Effector CD8-positive, alpha-beta T cell (primary cell): ENCODE data around the gene DEK.
"Not testable (repeated sequence)": the region's sequence is repeated elsewhere in the genome, so short reads cannot be mapped to it uniquely, and the experiment has no call there.

Experiments
- DNase-seq: peaks from one replicate; lab custom pipeline; 2025; lab: John Stamatoyannopoulos, UW

Gene DEK

DNA sequence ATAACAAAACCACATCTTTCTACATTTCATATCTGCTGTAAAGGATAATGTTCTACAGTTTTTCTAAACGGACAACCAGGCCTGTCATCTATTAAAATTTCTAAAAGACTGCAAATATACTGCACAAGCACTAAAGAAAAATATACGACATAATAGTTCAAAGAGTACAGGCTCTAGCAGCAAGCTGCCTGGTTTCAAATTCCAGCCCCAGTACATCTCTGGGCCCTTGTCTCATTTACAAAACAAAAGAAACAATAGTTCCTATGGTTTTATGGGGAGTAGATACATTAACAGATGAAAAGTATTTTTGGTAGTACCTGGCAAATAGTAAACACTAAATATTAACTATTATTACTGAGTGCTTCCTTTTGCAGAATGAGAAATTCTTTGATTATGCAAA lies 24.1 kb downstream of the DEK start:
- no peak for DNase-seq

DNA sequence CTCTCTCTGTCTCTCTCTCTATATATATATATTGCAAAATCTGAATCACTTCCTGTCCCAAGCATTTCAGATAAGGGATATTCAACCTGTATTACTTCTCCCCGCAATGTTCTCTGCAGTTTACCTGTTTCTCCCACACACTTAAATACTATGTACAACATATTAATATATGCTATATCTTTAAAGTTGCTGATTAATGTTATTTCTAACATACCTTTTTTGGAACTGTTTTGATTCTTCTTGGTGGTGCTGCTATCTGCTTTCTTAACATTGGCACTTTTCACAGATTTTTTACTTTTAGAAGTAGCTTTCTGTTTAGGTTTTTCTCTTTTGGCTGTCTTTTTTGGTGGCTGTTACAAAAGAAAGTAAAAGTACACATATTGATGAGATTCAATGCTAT lies 27.2 kb downstream of the DEK start:
- no peak for DNase-seq

DNA sequence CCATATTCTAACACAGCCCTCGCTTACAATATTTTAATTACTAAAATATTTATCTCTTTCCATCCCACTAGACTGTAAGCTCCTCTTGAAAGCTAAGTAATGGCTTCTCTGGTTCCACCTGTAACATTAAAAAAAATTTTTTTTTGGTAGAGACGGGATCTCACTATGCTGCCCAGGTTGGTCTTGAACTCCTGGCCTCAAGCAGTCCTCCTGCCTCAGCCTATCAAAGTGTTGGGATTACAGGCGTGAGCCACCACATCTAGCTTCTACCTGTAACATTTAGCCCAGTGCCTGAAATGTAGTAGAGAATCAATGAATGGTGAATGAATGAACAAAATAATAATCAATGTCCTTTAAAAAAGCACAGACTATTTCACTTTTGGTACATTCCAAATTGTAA lies 28.8 kb downstream of the DEK start:
- DNase-seq, result no peak

DNA sequence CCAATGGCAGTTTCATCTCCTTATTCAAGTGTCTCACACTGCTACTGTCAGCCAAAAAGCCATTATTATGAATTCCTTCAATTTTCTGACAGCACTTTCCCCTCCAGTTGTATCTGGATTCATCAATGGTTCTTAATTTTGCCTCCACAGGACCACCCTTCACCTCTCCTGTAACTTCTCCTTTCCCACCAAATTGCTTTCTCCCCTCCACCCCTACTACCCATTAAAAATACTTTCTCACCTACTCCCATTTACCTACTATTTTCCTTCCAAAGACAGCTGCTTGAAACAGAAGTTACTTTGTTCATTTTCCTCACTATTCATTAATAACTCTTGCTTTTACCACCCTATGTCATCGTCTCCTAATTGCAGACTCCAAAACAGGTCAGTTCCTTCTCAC lies 29.8 kb downstream of the DEK start:
- no peak for DNase-seq

DNA sequence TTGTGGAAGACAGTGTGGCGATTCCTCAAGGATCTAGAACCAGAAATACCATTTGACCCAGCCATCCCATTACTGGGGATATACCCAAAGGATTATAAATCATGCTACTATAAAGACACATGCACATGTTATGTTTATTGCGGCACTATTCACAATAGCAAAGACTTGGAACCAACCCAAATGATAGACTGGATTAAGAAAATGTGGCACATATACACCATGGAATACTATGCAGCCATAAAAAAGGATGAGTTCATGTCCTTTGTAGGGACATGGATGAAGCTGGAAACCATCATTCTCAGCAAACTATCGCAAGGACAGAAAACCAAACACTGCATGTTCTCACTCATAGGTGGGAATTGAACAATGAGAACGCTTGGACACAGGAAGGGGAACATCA lies 30.6 kb downstream of the DEK start:
- DNase-seq, result not testable (repeated sequence)

DNA sequence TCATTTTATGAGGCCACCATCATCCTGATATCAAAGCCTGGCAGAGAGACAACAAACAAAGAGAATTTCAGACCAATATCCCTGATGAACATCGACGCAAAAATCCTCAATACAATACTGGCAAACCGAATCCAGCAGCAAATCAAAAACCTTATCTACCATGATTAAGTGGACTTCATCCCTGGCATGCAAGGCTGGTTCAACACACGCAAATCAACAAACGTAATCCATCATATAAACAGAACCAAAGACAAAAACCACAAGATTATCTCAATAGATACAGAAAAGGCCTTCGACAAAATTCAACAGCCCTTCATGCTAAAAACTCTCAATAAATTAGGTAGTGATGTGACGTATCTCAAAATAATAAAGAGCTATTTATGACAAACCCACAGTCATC lies 32.5 kb downstream of the DEK start:
- DNase-seq, result not testable (repeated sequence)

DNA sequence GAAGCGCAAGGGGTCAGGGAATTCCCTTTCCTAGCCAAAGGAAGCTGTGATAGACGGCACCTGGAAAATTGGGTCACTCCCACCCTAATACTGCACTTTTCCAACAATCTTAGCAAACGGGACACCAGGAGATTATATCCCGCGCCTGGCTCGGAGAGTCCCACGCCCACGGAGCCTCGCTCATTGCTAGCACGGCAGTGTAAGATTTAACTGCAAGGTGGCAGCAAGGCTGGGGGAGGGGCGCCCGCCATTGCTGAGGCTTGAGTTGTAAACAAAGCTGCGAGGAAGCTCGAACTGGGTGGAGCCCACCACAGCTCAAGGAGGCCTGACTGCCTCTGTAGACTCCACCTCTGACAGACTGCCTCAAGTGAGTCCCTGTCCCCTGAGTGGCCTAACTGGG lies 35.7 kb downstream of the DEK start:
- DNase-seq, result not testable (repeated sequence)

DNA sequence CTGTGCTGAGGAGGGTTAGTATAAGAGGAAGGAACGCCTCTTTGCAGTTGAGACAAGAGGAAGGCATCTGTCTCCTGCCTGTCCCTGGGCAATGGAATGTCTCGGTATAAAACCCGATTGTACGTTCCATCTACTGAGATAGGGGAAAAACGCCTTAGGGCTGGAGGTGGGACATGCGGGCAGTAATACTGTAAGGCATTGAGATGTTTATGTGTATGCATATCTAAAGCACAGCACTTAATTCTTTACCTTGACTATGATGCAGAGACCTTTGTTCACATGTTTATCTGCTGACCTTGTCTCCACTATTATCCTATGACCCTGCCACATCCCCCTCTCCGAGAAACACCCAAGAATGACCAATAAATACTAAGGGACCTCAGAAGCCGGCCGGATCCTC lies 37.2 kb downstream of the DEK start:
- DNase-seq, result not testable (repeated sequence)

DNA sequence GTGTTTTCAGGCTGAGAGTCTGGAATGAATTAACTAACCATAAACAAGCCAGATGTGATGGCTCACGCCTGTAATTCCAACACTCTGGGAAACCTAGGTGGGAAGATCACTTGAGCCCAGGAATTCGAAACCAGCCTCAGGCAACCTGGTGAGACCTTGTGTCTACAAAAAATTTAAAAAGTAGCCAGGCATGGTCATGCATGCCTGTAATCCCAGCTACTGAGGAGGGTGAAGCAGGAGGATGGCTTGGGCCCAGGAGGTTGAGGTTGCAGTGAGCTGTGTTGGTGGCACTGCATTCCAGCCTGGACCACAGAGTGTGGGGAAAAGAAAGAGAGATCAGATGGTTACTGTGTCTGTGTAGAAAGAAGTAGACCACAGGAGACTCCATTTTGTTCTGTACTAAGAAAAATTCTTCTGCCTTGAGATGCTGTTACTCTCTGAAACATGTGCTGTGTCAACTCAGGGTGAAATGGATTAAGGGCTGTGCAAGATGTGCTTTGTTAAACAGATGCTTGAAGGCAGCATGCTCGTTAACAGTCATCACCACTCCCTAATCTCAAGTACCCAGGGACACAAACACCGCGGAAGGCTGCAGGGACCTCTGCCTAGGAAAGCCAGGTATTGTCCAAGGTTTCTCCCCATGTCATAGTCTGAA lies 37.8 kb downstream of the DEK start:
- DNase-seq, result not testable (repeated sequence)

DNA sequence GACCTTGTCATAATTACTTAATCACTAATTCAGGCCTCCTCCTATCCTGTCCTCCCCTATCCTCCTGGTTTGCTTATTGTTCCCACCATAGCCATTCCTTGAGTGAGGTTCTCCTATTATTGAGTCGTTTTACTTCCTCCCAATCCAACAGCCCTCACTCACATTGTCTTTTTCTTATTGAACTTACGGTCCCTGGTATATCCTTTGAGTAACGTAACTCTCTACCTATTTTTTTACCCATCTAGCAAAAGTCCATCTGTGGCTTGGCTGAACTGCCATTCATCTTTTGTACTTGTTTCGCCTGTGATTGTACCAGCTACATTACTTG lies 43.1 kb downstream of the DEK start:
- no peak for DNase-seq

DNA sequence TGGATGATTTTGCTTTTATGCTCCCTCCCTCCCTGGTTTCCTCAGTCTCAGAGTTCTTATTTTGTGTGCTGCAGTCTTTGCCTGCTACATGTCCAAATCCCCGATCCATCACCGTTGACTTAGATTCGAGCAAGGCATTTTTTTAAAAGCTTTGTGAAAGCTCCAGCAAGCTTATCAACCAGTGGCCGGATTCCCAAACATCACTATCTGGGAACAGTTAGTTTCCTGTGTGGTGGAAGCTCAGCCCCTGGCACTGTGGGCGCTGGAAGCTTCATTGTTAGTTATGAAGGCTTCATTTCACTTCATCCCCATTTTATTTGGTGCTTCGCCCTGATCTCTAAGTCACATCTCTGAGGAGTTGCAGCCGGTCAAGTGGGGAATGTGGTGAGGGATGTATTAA lies 44.7 kb downstream of the DEK start:
- DNase-seq, result no peak

DNA sequence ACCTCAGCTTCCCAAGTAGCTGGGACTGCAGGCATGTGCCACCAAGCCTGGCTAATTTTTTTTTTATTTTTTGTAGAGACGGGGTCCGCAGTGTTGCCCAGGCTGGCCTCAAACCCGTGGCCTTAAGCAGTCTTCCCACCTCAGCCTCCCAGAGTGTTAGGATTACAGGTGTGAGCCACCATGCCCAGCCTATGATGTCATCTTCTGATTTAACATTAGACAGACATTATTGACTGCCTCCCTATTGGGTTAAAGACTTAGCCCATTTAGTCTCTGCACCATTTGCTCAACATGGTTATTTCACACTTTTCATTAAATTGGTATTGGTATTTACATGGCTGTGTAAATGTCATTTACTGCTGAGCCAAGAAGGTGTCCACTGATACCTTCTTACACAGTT lies 46.1 kb downstream of the DEK start:
- DNase-seq, result no peak

DNA sequence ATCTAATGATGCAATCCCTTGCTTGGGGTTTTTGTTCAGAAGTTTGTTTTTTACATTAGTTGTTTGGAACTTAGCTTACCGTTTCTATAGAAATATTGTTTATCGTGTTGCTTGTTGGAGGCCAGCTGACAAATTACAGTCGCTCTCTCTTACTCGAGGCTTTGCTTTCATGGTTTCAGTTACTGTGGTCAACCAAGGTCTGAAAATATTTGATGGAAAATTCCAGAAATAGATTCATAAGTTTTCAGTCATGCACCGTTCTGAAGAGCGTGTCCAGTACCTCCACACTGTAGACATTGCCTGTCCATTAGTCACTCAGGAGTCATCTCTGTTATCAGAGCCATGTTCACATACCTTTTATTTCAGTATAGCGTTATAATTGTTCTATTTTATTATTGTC lies 47.9 kb downstream of the DEK start:
- no peak for DNase-seq

DNA sequence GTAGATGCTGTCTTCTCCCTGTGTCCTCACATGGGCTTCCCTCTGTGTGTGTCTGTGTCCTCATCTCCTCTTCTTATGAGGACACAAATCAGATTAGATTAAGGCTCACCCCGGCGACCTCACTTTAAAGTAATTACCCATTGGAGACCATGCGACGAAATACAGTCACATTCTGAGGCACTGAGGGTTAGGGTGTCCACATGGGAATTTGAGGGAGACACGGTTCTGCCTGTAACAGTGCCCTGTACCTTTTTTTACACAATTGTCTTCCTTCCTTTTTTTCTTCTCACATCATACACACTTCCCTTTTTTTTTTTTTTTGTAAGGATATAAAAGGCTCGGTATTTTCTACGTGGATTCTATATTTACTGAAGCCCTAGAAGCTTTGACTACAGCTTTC lies 48.9 kb downstream of the DEK start:
- no peak for DNase-seq

DNA sequence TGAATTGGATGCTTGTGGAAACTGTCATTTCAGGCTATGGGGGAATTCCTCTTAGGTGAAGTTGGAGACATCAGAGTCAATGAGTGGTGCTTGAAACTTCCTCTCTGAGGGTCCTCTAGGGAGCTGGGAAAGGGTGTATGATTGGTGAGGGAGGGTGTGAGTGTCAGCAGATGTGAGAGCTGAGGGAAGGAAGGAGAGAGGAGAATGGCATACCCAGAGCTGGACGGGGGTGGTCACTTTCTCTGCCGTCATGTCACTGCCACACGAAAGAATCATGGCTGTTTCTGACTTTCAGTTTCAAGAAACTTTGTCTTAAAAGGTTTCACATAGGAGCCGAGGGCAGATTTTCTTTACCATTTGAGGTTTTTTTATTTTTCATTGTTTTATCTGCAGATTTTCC lies 50.3 kb downstream of the DEK start:
- DNase-seq, result no peak

DNA sequence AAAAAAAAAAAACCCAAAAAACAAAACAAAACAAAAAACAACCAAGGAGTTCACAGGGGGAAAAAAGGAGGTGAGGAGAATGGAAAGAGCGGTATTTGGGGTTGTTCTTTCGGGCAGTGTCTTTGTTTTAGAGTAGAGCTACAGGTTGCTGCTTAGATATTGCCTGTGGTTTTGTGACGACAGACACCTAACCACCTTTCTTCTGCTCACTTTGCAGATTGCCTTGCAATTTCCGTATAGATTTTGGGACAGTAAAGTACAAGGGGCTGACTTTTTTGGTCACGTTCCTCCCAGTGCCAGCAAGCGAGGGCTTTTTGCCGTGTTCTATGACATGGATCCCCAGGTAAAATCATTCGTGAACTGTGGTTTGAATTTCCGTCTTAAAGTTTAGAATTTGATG lies 50.9 kb downstream of the DEK start:
- DNase-seq, result no peak

DNA sequence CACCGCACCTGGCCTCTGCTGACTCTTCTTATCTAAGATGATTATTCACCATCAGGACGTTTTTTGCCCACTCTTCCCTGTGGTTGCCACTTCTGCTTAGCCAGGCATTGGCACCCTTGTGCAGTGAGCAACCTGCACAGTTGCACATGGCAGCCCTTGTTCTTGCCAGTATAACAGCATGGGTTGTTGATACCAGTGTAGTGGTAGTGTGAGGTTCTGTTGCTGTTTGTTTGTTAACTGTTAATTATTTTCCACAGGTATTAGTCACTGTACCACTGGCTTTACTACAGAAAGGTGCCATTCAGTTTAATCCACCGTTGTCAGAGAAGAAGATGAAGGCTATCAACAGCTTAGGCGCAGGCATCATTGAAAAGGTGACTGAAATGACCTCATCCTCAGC lies 52.1 kb downstream of the DEK start:
- no peak for DNase-seq

DNA sequence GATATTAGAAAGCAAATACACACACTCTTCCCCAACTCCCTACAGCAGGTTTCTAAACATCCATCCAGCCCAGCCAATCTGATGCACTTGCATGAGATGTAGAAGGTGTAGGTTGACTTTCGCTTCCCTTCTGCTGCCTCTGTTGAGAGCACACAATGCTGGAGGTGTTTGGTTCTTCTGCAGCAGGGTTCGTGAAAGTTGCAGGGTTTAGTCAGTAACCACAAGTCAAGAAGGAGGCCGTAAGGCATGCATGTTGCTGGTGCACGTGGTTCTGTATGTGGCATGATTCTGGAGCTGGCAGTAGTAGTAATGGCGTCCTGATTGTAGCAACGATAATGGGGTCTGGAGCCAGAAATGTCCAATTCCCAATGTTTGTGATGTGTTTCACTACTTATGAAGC lies 53.0 kb downstream of the DEK start:
- no peak for DNase-seq

DNA sequence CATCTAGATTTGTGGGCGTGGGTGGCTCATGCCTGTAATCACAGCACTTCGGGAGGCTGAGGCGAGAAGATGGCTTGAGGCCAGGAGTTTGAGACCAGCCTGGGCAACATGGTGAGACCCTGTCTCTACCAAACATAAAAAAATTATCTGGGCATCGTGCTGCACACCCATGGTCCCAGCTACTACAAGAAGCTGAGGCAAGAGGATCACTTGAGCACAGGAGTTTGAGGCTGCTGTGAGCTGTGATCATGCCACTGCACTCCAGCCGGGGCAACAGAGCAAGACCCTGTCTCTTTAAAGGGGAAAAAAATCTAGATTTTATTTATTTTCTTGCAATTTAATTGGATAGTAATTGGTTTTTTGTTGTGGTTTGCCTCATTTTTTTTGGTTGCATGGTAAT lies 53.6 kb downstream of the DEK start:
- DNase-seq, result no peak

DNA sequence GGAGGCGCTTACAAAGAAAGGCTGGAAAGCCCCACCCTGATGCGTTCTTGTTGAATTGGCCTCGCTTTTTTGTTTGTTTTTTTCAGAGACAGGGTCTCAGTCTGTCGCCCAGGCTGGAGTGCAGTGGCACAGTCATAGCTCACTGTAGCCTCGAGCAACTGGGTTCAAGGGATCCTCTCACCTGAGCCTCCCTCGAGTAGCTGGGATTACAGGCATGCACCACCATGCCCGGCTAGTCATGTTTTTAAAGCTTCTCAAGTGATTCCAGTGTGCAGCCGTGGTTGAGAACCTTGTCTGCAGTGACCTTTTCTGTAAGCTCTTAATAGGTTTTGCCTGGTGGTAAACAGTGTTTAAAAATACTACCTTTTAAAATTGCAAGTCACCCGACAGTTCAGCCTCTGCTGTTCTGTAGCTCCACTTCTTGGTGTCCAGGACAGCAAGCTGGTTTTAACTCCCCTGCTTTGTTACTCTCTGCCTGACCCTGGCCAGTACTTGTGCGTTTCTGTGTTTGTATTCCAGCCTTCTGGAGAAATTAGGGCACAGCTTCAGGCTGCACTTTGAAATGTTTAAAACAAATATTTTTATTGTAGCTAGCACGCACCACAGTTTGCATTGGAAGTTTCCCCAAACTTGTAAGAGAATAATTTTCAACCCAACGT lies 54.7 kb downstream of the DEK start:
- DNase-seq, result no peak

DNA sequence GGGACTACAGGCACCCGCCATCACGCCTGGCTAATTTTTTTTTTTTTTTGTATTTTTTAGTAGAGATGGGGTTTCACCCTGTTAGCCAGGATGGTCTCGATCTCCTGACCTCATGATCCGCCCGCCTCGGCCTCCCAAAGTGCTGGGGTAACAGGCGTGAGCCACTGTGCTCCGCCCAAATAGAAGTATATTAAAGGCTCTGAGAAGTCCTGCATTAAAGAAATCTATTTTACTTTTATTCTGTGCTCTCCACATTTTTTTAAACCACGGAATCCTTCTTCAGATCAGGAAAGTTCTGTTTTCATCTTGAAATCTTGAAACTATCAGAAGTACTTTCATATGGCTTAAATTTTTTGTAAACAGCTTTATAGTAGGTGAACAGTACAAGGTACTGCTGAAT lies 55.6 kb downstream of the DEK start:
- not testable (repeated sequence) for DNase-seq

DNA sequence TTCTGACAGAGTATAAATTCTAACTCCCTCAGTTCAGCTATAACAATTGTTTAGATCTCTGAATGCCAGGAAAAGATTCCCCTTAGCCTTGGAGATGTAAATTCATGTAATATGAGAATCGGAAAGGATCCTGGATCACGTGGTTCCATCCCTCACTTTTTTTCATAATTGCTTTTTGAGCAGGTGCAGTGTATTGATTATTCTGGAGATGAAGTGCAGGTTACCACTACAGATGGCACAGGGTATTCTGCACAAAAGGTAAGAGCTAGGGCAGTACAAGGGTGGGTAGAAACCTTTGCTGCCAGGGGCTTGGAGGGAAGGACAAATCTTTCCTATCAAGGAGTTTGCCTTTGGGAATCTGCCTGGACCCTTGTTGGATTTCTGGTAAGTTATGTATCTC lies 56.4 kb downstream of the DEK start:
- DNase-seq, result no peak

DNA sequence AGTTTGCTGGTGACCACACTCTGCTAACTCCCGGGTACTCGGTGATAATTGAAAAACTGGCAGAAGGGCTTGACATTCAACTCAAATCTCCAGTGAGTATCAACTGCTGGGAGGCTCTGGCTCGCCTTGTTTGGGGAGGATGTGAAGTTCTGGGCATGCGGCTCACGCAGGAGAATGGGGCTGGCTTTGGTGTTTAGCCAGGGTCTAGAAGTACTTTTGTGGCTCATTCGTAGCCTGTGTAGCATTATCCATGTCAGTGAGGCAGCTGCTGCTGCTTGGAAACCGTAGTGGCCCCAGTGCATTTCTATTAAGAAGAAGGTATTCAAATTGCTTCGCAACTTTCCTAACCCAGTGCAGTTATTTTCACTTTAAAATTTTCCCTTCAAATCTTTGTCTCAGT lies 56.9 kb downstream of the DEK start:
- DNase-seq, result no peak

DNA sequence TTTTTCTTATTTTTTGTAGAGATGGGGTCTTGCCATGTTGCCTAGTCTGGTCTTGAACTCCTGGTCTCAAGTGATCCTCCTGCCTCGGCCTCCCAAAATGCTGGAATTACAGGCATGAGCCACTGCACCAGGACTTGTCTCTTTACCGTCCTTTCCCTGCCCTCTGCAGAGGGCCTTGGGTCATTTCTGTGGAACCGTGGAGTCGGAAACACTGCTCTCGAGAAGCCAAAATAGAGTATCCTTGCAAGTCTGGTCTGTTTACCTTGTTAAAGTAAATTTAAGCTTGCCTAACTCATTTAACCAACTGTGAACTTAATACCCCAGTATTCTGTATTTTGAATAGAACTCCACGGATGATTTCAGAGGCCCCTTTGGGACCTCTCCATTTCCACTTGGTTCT lies 57.7 kb downstream of the DEK start:
- DNase-seq, result no peak
